Prostate gland (tissue), 2 donors: Measurements from ENCODE around the gene MLPH.

Experiments
- CTCF ChIP-seq, 4 experiments: fragments of 200-600 bp in 2 of 4; fragments of 450-650 bp in 2 of 4; sonication (generic) in 2 of 4; IDR thresholded peaks; 1 replicate in 3 of 4; 2 replicates in 1 of 4; pipeline ENCODE4 v1.5.1; 2016 to 2019; ENCODE audit warnings: antibody characterized with exemption in 4 of 4, mild to moderate bottlenecking in 2 of 4, moderate library complexity in 2 of 4
- POLR2A ChIP-seq: fragments of 450-650 bp; IDR thresholded peaks from one replicate; pipeline ENCODE4 v1.6.1; 2016; ENCODE audit warnings: antibody characterized with exemption, mild to moderate bottlenecking

- TF ChIP-seq CTCF (IDR thresholded peaks at IDR 0.05) = no peak
- TF ChIP-seq POLR2A = no peak
Measured at GRCh38 chr2:237498341-237498740, 11.3 kb downstream of the MLPH start.
